Effector memory CD4-positive, alpha-beta T cell (primary cell): ENCODE data around the gene ACP7.
A peak's percentile ranks its signal among the peaks of the same experiment; 100 is the strongest.

Experiments
- DNase-seq, 3 donors: peaks; one replicate each; pipeline ENCODE4 v3.0.0-alpha.2; 2020
- H3K27ac ChIP-seq: 2 replicates; pipeline ENCODE4 v1.7.0; 2013; ENCODE audit warnings: mild to moderate bottlenecking, low read length, moderate library complexity; ENCODE audit not compliant: insufficient read depth, poor library complexity, severe bottlenecking
- H3K27me3 ChIP-seq: replicated peaks from 2 replicates; pipeline ENCODE4 v1.7.0; 2013; ENCODE audit warnings: mild to moderate bottlenecking, low read length; ENCODE audit not compliant: insufficient read depth, control insufficient read depth, poor library complexity, severe bottlenecking
- H3K36me3 ChIP-seq: 2 replicates; pipeline ENCODE4 v1.7.0; 2013; ENCODE audit warnings: mild to moderate bottlenecking, low read length, moderate library complexity; ENCODE audit not compliant: control insufficient read depth, insufficient read depth
- H3K4me1 ChIP-seq: 2 replicates; pipeline ENCODE4 v1.7.0; 2013; ENCODE audit warnings: low read length, mild to moderate bottlenecking; ENCODE audit not compliant: control insufficient read depth, insufficient read depth, poor library complexity, severe bottlenecking
- H3K4me3 ChIP-seq: 2 replicates; pipeline ENCODE4 v1.7.0; 2013; ENCODE audit warnings: low read length, low read depth, mild to moderate bottlenecking; ENCODE audit not compliant: insufficient read depth, poor library complexity, severe bottlenecking
- H3K9me3 ChIP-seq: 2 replicates; pipeline ENCODE4 v1.7.0; 2013; ENCODE audit warnings: mild to moderate bottlenecking, low read length, moderate library complexity; ENCODE audit not compliant: control insufficient read depth

The ACP7 gene

GRCh38 chr19:39074205-39074692 lies 9.9 kb upstream of the ACP7 start:
- peaks cover 14% of the 10 kb centered on the region for H3K4me1 ChIP-seq
- H3K27ac ChIP-seq, result peak overlapping the region; percentile 65
- H3K4me3 ChIP-seq, result no peak overlapping the region
- H3K36me3 ChIP-seq, result no peaks in the 10 kb centered on the region
- no peaks in the 10 kb centered on the region for H3K9me3 ChIP-seq
- H3K27me3 ChIP-seq, result no peaks in the 10 kb centered on the region
- no peak for DNase-seq

GRCh38 chr19:39074942-39075341 lies 9.2 kb upstream of the ACP7 start:
- Histone ChIP-seq H3K27ac (no peak overlapping the region), H3K9me3 (no peaks in the 10 kb centered on the region), H3K4me1 (peaks cover 14% of the 10 kb centered on the region), H3K4me3 (no peak overlapping the region), H3K27me3 (no peaks in the 10 kb centered on the region), H3K36me3 (no peaks in the 10 kb centered on the region)
- no peak for DNase-seq

- no peak overlapping the region for H3K4me3 ChIP-seq
- no peak overlapping the region for H3K27ac ChIP-seq
- H3K9me3 ChIP-seq, result no peaks in the 10 kb centered on the region
- no peaks in the 10 kb centered on the region for H3K36me3 ChIP-seq
- H3K27me3 ChIP-seq, result peaks cover 1% of the 10 kb centered on the region
- peaks cover 14% of the 10 kb centered on the region for H3K4me1 ChIP-seq
- no peak for DNase-seq
These were observed 6.8 kb upstream of the ACP7 start for GRCh38 chr19:39077323-39077722.

- no peak for DNase-seq
- Histone ChIP-seq H3K27ac (no peak overlapping the region), H3K27me3 (peaks cover 11% of the 10 kb centered on the region)
These were observed 5.5 kb upstream of the ACP7 start for GRCh38 chr19:39078436-39079200.

GRCh38 chr19:39080431-39080830 lies 3.7 kb upstream of the ACP7 start:
- Histone ChIP-seq H3K9me3 (no peaks in the 10 kb centered on the region), H3K36me3 (no peaks in the 10 kb centered on the region), H3K27me3 (peaks cover 11% of the 10 kb centered on the region), H3K4me1 (peaks cover 17% of the 10 kb centered on the region), H3K27ac (no peak overlapping the region), H3K4me3 (no peak overlapping the region)
- no peak for DNase-seq

More at GRCh38 chr19:39078436-39079200, 5.5 kb upstream of the ACP7 start:
- peaks cover 18% of the 10 kb centered on the region for H3K4me1 ChIP-seq
- H3K4me3 ChIP-seq, result no peak overlapping the region
- H3K36me3 ChIP-seq, result no peaks in the 10 kb centered on the region
- no peaks in the 10 kb centered on the region for H3K9me3 ChIP-seq

- no peak for DNase-seq
- Histone ChIP-seq H3K27me3 (peaks cover 11% of the 10 kb centered on the region), H3K27ac (no peak overlapping the region), H3K9me3 (no peaks in the 10 kb centered on the region), H3K36me3 (no peaks in the 10 kb centered on the region), H3K4me1 (peaks cover 17% of the 10 kb centered on the region), H3K4me3 (no peak overlapping the region)
These were observed 2.0 kb upstream of the ACP7 start for GRCh38 chr19:39082167-39082566.

GRCh38 chr19:39082745-39083598 lies 1.2 kb upstream of the ACP7 start:
- no peak for DNase-seq
- Histone ChIP-seq H3K27me3 (peaks cover 11% of the 10 kb centered on the region), H3K4me3 (no peak overlapping the region), H3K4me1 (peaks cover 17% of the 10 kb centered on the region), H3K36me3 (no peaks in the 10 kb centered on the region), H3K27ac (no peak overlapping the region), H3K9me3 (no peaks in the 10 kb centered on the region)

- Histone ChIP-seq H3K36me3 (no peaks in the 10 kb centered on the region), H3K9me3 (no peaks in the 10 kb centered on the region), H3K4me1 (peaks cover 17% of the 10 kb centered on the region), H3K27ac (no peak overlapping the region), H3K4me3 (peak overlapping the region; percentile 48), H3K27me3 (peaks cover 11% of the 10 kb centered on the region)
- no peak for DNase-seq
These were observed 577 bp upstream of the ACP7 start for GRCh38 chr19:39083599-39083982.

- H3K9me3 ChIP-seq, result no peaks in the 10 kb centered on the region
- H3K27me3 ChIP-seq, result peaks cover 11% of the 10 kb centered on the region
- peaks cover 17% of the 10 kb centered on the region for H3K4me1 ChIP-seq
- H3K27ac ChIP-seq, result no peak overlapping the region
- no peak overlapping the region for H3K4me3 ChIP-seq
- H3K36me3 ChIP-seq, result no peaks in the 10 kb centered on the region
- no peak for DNase-seq
These were observed 538 bp downstream of the ACP7 start for GRCh38 chr19:39084732-39085080.

GRCh38 chr19:39085392-39085791 lies 1.2 kb downstream of the ACP7 start:
- no peaks in the 10 kb centered on the region for H3K36me3 ChIP-seq
- H3K9me3 ChIP-seq, result no peaks in the 10 kb centered on the region
- peaks cover 11% of the 10 kb centered on the region for H3K27me3 ChIP-seq
- no peak for DNase-seq
- H3K4me1 ChIP-seq, result peaks cover 17% of the 10 kb centered on the region
- H3K4me3 ChIP-seq, result no peak overlapping the region
- H3K27ac ChIP-seq, result no peak overlapping the region
